ENCODE data around the gene GOPC.

DNA sequence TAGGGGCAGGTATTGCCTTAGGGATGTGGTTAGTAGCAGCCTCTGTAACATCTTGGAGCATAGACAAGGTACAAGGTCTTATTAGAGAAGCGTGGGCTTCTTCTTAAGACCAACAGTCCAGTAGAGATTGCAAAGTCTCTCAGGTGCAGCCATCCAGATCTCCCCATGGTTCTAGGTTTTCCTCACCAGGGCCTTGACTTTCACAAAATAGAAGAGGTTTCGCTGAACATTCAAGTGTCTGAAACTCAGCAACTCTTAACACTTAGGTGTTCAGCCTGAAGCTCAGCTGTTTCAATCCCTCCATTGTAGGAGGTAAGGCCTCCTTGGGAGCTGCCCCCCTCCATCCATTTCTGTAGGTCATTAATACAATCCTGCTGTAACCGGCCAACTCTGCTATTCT is 44.4 kb downstream of the GOPC start:
- TF ChIP-seq CTCF (conservative IDR thresholded peaks at IDR 0.05; ENCODE audit: low read depth, low read length) (no peak), RAD21 (IDR thresholded peaks at IDR 0.05; ENCODE audit: low read length) (no peak), RFX5 (IDR thresholded peaks at IDR 0.05; ENCODE audit: low read depth, low read length) (no peak), NFE2L2 (IDR thresholded peaks at IDR 0.05; ENCODE audit: low read depth, low read length) (no peak), MXI1 (IDR thresholded peaks at IDR 0.05; ENCODE audit: borderline replicate concordance, low read depth, low read length) (no peak), POLR2A (IDR thresholded peaks at IDR 0.05; ENCODE audit: low read depth, low read length) (no peak), CEBPB (IDR thresholded peaks at IDR 0.05; ENCODE audit: low read depth, low read length) (no peak), BHLHE40 (IDR thresholded peaks at IDR 0.05; ENCODE audit: low read depth, low read length) (no peak), ELK1 (IDR thresholded peaks at IDR 0.05; ENCODE audit: borderline replicate concordance, low read depth, low read length) (no peak), USF2 (IDR thresholded peaks at IDR 0.05; ENCODE audit: low read depth, low read length) (no peak), FOS (IDR thresholded peaks at IDR 0.05; ENCODE audit: low read depth, low read length) (no peak), RCOR1 (IDR thresholded peaks at IDR 0.05; ENCODE audit: insufficient replicate concordance, low read length) (no peak), MAFK (IDR thresholded peaks at IDR 0.05; ENCODE audit: low read depth, low read length) (no peak), SMC3 (IDR thresholded peaks at IDR 0.05; ENCODE audit: low read depth, low read length) (no peak)
